ENCODE results near the gene SPTB.

DNA sequence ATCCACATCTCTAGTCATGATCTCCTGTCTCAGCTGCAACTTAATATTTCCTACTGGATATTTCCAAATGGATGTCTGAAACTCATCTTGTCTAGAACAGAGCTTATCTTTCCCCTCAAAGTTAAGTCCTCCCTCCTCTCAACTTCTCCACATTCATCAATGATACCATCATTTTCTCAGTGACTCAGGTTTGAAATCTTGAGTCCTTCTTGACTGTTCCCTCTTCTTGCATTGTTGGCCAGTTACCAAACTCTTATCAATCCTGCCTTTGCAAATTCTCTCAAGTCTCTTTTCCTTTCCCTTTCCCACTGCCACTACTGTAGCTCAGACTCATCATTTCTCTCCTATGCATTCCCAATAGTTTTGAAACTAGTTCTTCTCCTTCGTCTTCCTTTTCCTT is 20.3 kb upstream of the SPTB start:
- TF ChIP-seq, protein P1, sequence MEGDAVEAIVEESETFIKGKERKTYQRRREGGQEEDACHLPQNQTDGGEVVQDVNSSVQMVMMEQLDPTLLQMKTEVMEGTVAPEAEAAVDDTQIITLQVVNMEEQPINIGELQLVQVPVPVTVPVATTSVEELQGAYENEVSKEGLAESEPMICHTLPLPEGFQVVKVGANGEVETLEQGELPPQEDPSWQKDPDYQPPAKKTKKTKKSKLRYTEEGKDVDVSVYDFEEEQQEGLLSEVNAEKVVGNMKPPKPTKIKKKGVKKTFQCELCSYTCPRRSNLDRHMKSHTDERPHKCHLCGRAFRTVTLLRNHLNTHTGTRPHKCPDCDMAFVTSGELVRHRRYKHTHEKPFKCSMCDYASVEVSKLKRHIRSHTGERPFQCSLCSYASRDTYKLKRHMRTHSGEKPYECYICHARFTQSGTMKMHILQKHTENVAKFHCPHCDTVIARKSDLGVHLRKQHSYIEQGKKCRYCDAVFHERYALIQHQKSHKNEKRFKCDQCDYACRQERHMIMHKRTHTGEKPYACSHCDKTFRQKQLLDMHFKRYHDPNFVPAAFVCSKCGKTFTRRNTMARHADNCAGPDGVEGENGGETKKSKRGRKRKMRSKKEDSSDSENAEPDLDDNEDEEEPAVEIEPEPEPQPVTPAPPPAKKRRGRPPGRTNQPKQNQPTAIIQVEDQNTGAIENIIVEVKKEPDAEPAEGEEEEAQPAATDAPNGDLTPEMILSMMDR (IDR thresholded peaks at IDR 0.05; ENCODE audit: low read depth, low read length) = no peak
- no peak for TF ChIP-seq EZH2phosphoT487 (IDR thresholded peaks at IDR 0.05; ENCODE audit: low read depth)
